Spinal cord (tissue), 10 donors: ENCODE measurements around the gene NPHP4. TPM values are rescaled to one million over a fixed set of nuclear protein-coding genes. Genes with fewer than 3 reads are reported as not detected.

ENCODE experiments used
- DNase-seq, 6 donors: peaks; one replicate each; pipeline versions ENCODE4 v3.0.0 to v3.0.0-alpha.2; 2013 to 2015; ENCODE audit warnings: low spot score in 6 of 6, low read depth in 4 of 6
- H3K27ac ChIP-seq: one replicate; pipeline ENCODE4 v1.5.1; 2013; ENCODE audit warnings: low read depth, low read length, control low read depth
- H3K27me3 ChIP-seq: one replicate; pipeline ENCODE4 v1.6.1; 2013; ENCODE audit warnings: low read length; ENCODE audit not compliant: control insufficient read depth, insufficient read depth
- H3K36me3 ChIP-seq: one replicate; pipeline ENCODE4 v1.6.1; 2013; ENCODE audit warnings: low read length; ENCODE audit not compliant: control insufficient read depth, insufficient read depth
- H3K4me1 ChIP-seq: one replicate; pipeline ENCODE4 v1.6.1; 2013; ENCODE audit warnings: low read length; ENCODE audit not compliant: control insufficient read depth, insufficient read depth
- H3K4me3 ChIP-seq: one replicate; pipeline ENCODE4 v1.5.1; 2013; ENCODE audit warnings: low read depth, low read length, control low read depth
- H3K9me3 ChIP-seq: one replicate; pipeline ENCODE4 v1.6.1; 2013; ENCODE audit warnings: low read length; ENCODE audit not compliant: control insufficient read depth, insufficient read depth
- WGBS: methylation state at CpG from one replicate; pipeline ENCODE4 v1.1.5; 2013; ENCODE audit warnings: missing lambda C conversion rate; ENCODE audit not compliant: insufficient coverage; 5-methylcytosine and 5-hydroxymethylcytosine counted together
- polyA plus RNA-seq, 2 donors: library from polyadenylated mRNA; unstranded; fragments of 120-200 nt; gene quantifications; one replicate each; pipeline ENCODE4 v1.2.1, GENCODE V29; 2013; ENCODE audit not compliant: insufficient read length in 2 of 2
- total RNA-seq, 2 donors: library from RNA; depleted of rRNA in 1 of 2; stranded (reverse); fragments of 120-200 nt in 1 of 2; fragments of >200 nt in 1 of 2; gene quantifications; one replicate each; pipeline versions ENCODE4 v1.2.3 to v1.2.4, GENCODE V29; 2013 to 2014
- donor health status: healthy.

The NPHP4 gene
- total and polyA plus RNA-seq, 4 donors = 8.0 to 19.2 (median 13.3) TPM

DNA sequence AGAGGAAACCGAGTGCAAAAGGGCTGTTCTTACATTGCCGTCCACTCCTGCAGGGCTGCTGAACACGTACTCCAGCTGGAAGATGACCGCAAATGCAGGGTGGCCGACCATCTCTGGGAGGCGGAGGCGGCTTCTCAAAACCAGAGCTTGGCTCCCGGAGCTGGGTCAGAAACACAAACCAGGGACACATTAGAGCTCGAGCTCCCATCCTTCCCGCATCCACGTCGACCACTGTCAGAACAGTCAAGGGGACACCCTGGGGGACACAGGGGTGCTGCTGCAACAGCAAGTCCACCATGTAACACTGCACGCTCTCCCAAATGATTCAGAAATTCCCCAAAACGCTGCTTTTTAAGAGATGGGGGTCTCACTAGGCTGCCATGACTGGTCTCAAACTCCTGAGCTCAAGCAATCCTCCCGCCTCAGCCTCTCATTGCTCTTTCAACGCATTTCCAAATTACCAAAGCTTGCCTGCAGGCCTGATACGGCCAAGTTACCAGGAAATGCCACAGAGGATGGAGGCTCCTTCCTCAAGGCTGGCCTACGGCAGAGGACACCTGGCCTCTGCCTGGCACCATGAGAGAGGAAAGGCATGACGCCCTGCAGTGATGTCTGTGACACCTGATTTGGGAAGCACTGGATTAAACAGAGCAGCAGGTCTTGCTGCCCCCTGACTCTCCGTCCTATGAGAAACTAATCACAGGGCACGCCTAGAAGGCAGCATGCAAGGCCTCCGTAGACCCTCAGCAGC lies 45.0 kb downstream of the NPHP4 start:
- no peak overlapping the region for H3K27ac ChIP-seq
- H3K27me3 ChIP-seq = no peaks in the 10 kb centered on the region
- no peak overlapping the region for H3K4me3 ChIP-seq
- no peak for DNase-seq
- H3K9me3 ChIP-seq = no peaks in the 10 kb centered on the region
- peaks cover 67% of the 10 kb centered on the region for H3K36me3 ChIP-seq
- H3K4me1 ChIP-seq = peaks cover 4% of the 10 kb centered on the region
- WGBS = 91% methylated on average over 20 of the region's 22 CpGs

DNA sequence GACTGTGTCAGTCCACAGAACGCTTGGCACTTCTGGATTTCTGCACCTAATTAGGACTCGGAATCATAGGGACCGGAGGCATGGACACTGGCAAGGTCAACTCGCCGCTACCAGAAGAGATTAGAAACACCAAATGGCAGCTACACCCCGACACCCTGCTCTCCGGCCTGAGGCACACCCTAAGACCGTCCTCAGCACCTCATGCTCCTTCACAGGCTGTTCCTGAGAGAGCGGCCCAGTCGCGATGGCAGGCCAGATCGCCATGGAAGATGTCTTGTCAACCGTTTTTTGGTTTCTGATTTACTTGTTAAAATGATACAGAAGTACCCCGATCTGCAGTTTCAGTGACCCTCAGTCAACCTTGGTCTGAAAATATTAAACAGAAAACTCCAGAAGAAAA lies 46.8 kb downstream of the NPHP4 start:
- Histone ChIP-seq H3K9me3 (peaks cover 4% of the 10 kb centered on the region), H3K4me3 (no peak overlapping the region), H3K27me3 (no peaks in the 10 kb centered on the region), H3K27ac (no peak overlapping the region), H3K4me1 (peaks cover 4% of the 10 kb centered on the region), H3K36me3 (peaks cover 54% of the 10 kb centered on the region)
- 96% methylated on average over 13 of the region's 14 CpGs for WGBS
- DNase-seq = no peak

DNA sequence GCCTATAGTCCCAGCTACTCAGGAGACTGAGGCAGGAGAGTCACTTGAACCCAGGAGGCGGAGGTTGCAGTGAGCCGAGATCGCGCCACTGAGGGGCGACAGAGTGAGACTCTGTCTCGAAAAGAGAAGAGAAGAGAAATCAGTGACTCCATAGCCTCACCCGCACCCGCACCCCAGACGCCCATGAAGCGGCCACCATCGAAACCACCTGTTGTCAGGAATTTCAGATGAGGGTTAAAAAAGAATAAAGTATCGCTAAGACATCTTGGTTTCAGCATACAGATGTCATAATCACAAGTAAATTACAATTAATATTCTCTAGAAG lies 47.4 kb downstream of the NPHP4 start:
- H3K4me1 ChIP-seq = peaks cover 4% of the 10 kb centered on the region
- DNase-seq = no peak
- WGBS = 94% methylated on average over 8 of the region's 12 CpGs
- no peaks in the 10 kb centered on the region for H3K27me3 ChIP-seq
- peaks cover 49% of the 10 kb centered on the region for H3K36me3 ChIP-seq
- peaks cover 4% of the 10 kb centered on the region for H3K9me3 ChIP-seq
- H3K27ac ChIP-seq = no peak overlapping the region
- H3K4me3 ChIP-seq = no peak overlapping the region

DNA sequence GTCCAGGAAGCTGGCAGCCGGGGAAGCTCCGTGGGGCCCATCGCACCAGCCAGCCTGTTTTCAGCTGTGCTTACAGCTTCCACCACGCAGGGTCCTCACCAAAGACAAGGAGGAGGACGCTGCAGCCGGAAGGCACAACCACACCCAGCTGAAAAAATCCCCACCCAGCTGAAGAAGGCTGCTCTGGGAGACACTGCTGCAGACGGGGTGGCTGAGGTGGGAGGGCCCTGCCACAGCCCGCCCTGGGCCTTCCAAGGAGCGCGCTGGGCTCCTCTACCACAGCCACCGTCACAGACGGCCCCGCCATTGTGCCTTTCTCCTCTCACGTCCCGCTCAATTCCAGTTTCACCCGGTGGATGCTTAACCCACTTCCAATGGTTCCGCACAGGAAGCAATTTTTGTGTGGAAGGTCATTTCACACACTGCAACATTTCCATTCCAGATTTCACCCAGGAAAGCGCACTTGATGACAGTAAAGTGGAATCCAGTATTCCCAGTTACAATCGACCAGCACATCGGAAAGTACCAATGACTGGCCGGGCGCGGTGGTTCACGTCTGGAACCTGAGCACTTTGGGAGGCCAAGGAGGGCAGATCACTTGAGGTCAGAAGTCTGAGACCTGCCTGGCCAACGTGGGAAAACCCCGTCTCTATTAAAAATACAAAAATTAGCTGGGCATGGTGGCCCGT lies 47.9 kb downstream of the NPHP4 start:
- 91% methylated on average over 21 of the region's 27 CpGs for WGBS
- no peak overlapping the region for H3K27ac ChIP-seq

DNA sequence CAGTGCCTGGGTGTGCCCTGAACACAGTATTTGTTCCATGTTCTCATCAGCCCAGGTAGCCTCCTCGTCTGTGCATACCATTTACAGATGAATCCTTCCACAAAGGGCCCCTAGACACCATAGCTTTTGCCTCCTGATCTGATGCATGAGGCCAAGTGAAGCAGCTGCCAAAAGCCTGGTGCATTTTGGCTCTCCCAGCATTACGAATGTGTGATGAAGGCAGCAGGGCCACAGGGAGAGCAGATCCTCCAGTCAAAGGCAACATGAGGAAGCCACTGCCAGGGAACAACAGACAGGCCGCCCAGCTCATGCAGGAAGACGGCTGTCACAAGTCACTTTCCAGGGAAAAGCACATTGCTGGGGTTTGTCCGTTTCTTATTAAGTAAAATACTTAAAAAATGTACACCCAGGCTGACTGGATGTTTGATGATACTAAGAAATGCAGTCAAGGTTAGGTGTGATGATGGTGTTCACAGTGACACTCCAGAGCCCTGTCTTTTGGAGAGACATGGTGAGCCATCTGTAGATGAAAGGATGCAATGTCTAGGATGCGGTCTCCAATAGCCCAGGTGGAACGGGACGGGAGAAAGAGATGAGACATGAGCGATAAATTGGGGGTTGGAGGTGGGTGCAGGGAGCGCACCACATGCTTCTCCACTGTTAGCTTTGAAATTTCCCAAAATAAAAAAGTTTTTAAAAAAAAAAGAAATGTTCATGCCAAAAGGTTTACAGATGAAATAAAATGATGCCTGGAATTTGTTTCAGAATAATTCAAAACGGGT lies 48.7 kb downstream of the NPHP4 start:
- WGBS = 73% methylated on average over 5 of the region's 11 CpGs
- H3K27ac ChIP-seq = no peak overlapping the region
- DNase-seq = peak in 2 of 6 donors; percentile 38 to 40

More for the DNA sequence above, 47.9 kb downstream of the NPHP4 start:
- no peak for DNase-seq
- no peaks in the 10 kb centered on the region for H3K27me3 ChIP-seq
- peaks cover 49% of the 10 kb centered on the region for H3K36me3 ChIP-seq
- H3K9me3 ChIP-seq = peaks cover 4% of the 10 kb centered on the region
- H3K4me3 ChIP-seq = no peak overlapping the region
- peaks cover 5% of the 10 kb centered on the region for H3K4me1 ChIP-seq

DNA sequence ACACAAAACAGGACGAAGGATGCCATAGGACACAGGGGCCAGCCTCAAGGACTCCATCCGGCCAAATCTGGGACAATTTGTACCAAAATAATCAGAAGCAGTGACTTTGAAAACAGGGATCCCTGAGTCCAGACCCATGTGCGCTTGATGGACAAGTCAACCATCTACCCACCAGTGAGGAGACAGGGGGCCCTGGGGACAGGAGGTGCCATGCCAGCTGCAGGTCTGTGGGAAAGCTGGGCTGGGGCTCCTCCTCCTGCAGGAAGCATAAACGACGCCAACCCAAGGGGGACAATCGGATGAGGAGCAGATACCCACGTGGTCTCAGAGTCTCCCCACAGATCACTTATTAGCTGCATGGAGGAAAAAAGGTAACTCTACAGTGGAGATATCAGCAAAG lies 50.6 kb downstream of the NPHP4 start:
- Histone ChIP-seq H3K4me1 (peaks cover 6% of the 10 kb centered on the region), H3K36me3 (peaks cover 48% of the 10 kb centered on the region), H3K4me3 (no peak overlapping the region), H3K27me3 (no peaks in the 10 kb centered on the region), H3K9me3 (peaks cover 4% of the 10 kb centered on the region), H3K27ac (no peak overlapping the region)
- no peak for DNase-seq
- 98% methylated on average over 6 of the region's 7 CpGs for WGBS

More for the DNA sequence above, 48.7 kb downstream of the NPHP4 start:
- Histone ChIP-seq H3K4me3 (no peak overlapping the region), H3K27me3 (no peaks in the 10 kb centered on the region), H3K36me3 (peaks cover 48% of the 10 kb centered on the region), H3K9me3 (peaks cover 4% of the 10 kb centered on the region), H3K4me1 (peaks cover 6% of the 10 kb centered on the region)

DNA sequence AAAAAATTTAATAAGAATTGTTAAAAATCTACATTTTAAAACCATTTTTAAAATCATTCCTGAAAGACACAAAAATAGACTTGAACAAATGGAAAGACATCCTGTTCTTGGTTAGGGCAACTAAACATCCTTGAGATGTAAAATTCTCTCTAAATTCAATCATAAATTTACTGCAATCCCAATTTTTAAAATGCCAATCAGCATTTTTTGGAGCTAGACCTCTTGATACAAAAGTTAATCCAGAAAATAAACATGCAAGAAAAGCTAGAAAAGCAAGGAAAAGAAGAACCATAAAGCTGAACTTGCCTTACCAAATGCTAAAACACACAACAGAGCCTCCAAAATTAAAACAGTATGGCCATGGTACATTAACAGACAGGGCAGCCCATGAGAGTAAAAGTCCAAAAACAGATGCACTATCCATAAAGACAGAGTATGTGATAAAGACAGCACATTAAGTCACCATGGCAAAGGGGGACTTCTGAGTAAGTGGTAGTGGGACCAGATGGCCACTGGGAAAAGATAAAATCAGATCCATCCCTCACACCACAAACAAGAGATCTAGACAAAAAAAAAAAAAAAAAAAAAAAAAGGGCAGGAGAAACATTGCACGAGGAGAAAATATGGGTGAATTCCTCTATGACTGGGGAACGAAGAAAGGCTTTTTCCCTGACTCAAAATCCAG lies 51.4 kb downstream of the NPHP4 start:
- no CpG with 5 or more reads among the region's 2 CpGs for WGBS
- Histone ChIP-seq H3K27ac (no peak overlapping the region), H3K4me3 (no peak overlapping the region), H3K36me3 (peaks cover 45% of the 10 kb centered on the region), H3K27me3 (no peaks in the 10 kb centered on the region), H3K4me1 (peaks cover 6% of the 10 kb centered on the region), H3K9me3 (peaks cover 4% of the 10 kb centered on the region)
- no peak for DNase-seq

DNA sequence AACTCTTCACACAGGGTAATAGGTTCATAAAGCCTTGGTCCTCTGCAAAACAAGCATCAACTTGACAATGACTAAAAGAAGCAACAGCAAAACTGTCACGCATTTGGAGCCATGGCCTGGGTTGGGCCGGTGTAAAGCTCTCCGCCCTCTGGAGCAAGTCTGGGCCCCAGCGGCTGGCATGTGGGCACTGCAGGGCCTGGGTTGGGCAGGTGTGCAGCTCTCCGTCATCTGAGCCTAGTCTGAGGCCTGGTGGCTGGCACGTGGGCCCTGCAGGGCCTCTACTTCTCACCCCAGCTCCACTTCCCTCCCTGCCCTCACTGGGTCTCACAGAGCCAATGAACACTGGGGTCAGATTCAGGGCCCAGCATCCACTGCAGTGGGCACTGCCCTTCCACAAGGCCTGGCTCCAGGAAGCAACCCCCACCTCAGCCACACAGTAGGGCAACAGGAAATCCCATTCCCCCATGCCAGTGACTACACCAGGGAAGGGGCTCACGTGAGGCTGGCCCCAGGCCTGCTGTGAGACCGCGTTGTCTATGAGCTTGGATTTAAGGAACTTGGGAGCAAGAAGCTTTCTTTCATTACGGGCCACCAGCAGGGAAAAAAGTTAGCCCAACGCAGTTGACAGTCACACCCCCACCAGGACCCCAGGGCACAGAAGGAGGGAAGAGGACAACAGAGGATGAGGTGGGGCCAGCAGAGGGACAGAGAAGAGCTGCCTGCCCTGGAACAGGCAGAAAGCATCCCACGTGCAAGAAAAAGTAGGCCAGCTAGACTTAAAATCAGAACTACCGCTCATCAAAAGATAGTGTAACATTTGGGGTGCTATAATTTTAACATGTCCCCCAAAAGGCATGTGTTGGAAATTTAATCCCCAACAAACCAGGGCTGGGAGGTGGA lies 52.7 kb downstream of the NPHP4 start:
- Histone ChIP-seq H3K36me3 (peaks cover 37% of the 10 kb centered on the region), H3K9me3 (peaks cover 4% of the 10 kb centered on the region), H3K27me3 (no peaks in the 10 kb centered on the region), H3K27ac (no peak overlapping the region), H3K4me3 (no peak overlapping the region), H3K4me1 (peaks cover 7% of the 10 kb centered on the region)
- DNase-seq = no peak
- 86% methylated on average over 7 of the region's 13 CpGs for WGBS
